K562 (cell line): Measurements from ENCODE around the gene C22orf39. TPM values are rescaled to one million over a fixed set of nuclear protein-coding genes. Genes with fewer than 3 reads are reported as not detected.

ENCODE experiments used
- ELF1 ChIP-seq: fragments of 200-800 bp; sonication (Bioruptor generic); IDR thresholded peaks from 2 replicates; pipeline ENCODE4 v1.6.1; 2016; ENCODE audit warnings: missing genetic modification characterization, missing compliant biosample characterization
- HIVEP1 ChIP-seq: fragments of 250-450 bp; sonication (Bioruptor Pico); IDR thresholded peaks from 2 replicates; pipeline ENCODE4 v1.4.0; 2020; ENCODE audit warnings: mild to moderate bottlenecking
- NCOA2 ChIP-seq, 2 experiments: fragments of 450-650 bp; IDR thresholded peaks; 2 replicates each; pipeline ENCODE4 v1.6.1; 2018; ENCODE audit warnings: mild to moderate bottlenecking in 2 of 2, moderate library complexity in 1 of 2; ENCODE audit not compliant: partially characterized antibody in 2 of 2
- PKNOX1 ChIP-seq: fragments of 450-650 bp; IDR thresholded peaks from 2 replicates; pipeline ENCODE4 v1.6.1; 2016
- RNF219 ChIP-seq: fragments of 250-450 bp; sonication (Bioruptor Pico); IDR thresholded peaks from 2 replicates; pipeline ENCODE4 v1.5.0; 2022; ENCODE audit warnings: mild to moderate bottlenecking
- RREB1 ChIP-seq: fragments of 250-450 bp; sonication (Bioruptor Pico); IDR thresholded peaks from 2 replicates; pipeline ENCODE4 v1.4.0; 2020
- SMAD3 ChIP-seq: fragments of 450-650 bp; formaldehyde crosslinking; conservative IDR thresholded peaks from 2 replicates; pipeline ENCODE4 v1.4.0; 2020; ENCODE audit warnings: mild to moderate bottlenecking
- ZBTB43 ChIP-seq: sonication (generic); formaldehyde crosslinking; IDR thresholded peaks from 2 replicates; pipeline ENCODE4 v1.8.0; 2023; ENCODE audit warnings: mild to moderate bottlenecking, missing genetic modification reagents
- ZEB2 ChIP-seq: fragments of 450-650 bp; IDR thresholded peaks from 2 replicates; pipeline ENCODE4 v1.6.1; 2016
- ZNF3 ChIP-seq: fragments of 250-450 bp; sonication (Bioruptor Pico); IDR thresholded peaks from 2 replicates; pipeline ENCODE4 v1.5.0; 2021; ENCODE audit warnings: mild to moderate bottlenecking, moderate library complexity
- ZNF76 ChIP-seq: fragments of 250-450 bp; sonication (Bioruptor Pico); IDR thresholded peaks from 2 replicates; pipeline ENCODE4 v1.4.0; 2020; ENCODE audit warnings: mild to moderate bottlenecking, moderate library complexity, borderline replicate concordance
- polyA plus RNA-seq, 8 experiments: library from polyadenylated mRNA; depleted of rRNA in 4 of 8; stranded (reverse) in 5 of 8; unstranded in 3 of 8; fragments of >200 nt; fragmentation: Nextera tagmentation in 2 of 8; fragmentation: Illumina TruSeq in 1 of 8; extraction: Ambion mirVana in 2 of 8; extraction: Trizol in 1 of 8; gene quantifications; 2 replicates each; pipeline versions ENCODE4 v1.2.1 to v1.2.3, GENCODE V29; 2011 to 2014; ENCODE audit warnings: inconsistent platforms in 1 of 8, missing spikeins in 1 of 8
- total RNA-seq, 7 experiments: library from RNA; depleted of rRNA in 6 of 7; stranded (reverse); fragments of >200 nt in 6 of 7; fragmentation: Illumina TruSeq in 2 of 7; extraction: Trizol in 2 of 7; gene quantifications; 2 replicates each; pipeline versions ENCODE4 v1.2.1 to v1.2.3, GENCODE V29; 2011 to 2021; ENCODE audit warnings: low replicate concordance in 1 of 7
- TF ChIP-seq, protein P1 (sequence below), 2 experiments: fragments of 450-650 bp in 1 of 2; IDR thresholded peaks; 2 replicates each; pipeline ENCODE4 v1.6.1; 2011 to 2017; ENCODE audit warnings: low read depth in 2 of 2, antibody characterized with exemption in 1 of 2, borderline replicate concordance in 1 of 2, low read length in 1 of 2, mild to moderate bottlenecking in 1 of 2, mixed read lengths in 1 of 2; ENCODE audit not compliant: control insufficient read depth in 1 of 2

Gene C22orf39
- total and polyA plus RNA-seq, 9 of the 15 experiments (the other 6 are each of a cell fraction or from before 2014, with no cell fraction given): 20.4 to 139 (median 66.8) TPM

DNA sequence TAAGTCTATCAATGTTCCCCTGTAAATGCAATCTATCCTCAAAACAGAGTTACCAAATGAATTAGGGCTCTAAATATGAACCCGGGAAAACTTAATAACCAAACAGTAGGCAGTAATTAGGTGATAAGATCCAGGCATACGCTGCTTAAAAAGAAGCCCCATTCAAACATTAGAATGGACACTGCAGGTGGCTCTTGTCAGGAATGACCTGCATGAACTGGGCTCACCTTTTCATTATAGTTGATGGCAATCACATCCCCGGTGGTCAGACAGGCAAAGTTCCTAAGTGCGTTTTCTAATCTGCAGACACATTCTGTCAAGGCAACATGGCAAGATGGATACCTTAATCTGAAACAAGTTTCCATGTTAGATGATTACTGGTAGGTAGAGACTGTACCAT is 17.5 kb upstream of the C22orf39 start (continued):
- TF ChIP-seq SMAD3 (CRISPR knock-in tag) (no peak), ZNF76 (CRISPR knock-in tag) (no peak), HIVEP1 (no peak), NCOA2 (IDR thresholded peaks at IDR 0.05; ENCODE audit: partially characterized antibody in 2 of 2) (no peak), ZNF3 (CRISPR knock-in tag) (no peak), RREB1 (CRISPR knock-in tag) (no peak), ZEB2 (no peak), ELF1 (no peak), ZBTB43 (CRISPR knock-in tag) (no peak), RNF219 (CRISPR knock-in tag) (no peak), PKNOX1 (no peak)
- TF ChIP-seq, protein P1, sequence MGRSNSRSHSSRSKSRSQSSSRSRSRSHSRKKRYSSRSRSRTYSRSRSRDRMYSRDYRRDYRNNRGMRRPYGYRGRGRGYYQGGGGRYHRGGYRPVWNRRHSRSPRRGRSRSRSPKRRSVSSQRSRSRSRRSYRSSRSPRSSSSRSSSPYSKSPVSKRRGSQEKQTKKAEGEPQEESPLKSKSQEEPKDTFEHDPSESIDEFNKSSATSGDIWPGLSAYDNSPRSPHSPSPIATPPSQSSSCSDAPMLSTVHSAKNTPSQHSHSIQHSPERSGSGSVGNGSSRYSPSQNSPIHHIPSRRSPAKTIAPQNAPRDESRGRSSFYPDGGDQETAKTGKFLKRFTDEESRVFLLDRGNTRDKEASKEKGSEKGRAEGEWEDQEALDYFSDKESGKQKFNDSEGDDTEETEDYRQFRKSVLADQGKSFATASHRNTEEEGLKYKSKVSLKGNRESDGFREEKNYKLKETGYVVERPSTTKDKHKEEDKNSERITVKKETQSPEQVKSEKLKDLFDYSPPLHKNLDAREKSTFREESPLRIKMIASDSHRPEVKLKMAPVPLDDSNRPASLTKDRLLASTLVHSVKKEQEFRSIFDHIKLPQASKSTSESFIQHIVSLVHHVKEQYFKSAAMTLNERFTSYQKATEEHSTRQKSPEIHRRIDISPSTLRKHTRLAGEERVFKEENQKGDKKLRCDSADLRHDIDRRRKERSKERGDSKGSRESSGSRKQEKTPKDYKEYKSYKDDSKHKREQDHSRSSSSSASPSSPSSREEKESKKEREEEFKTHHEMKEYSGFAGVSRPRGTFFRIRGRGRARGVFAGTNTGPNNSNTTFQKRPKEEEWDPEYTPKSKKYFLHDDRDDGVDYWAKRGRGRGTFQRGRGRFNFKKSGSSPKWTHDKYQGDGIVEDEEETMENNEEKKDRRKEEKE (IDR thresholded peaks at IDR 0.05; ENCODE audit: borderline replicate concordance in 1 of 2, control insufficient read depth in 1 of 2, low read depth in 2 of 2, low read length in 1 of 2): no peak
